Upper lobe of right lung (tissue), 1 donor: ENCODE data around the gene ZNF573. TPM values are rescaled to one million over a fixed set of nuclear protein-coding genes. Genes with fewer than 3 reads are reported as not detected.

ENCODE experiments used
- ATAC-seq: fragments of 200-7000 bp; cut with Tn5 transposase; one replicate; pipeline ENCODE4 v1.9.1; 2020; ENCODE audit warnings: mild to moderate bottlenecking, moderate library complexity
- DNase-seq: peaks from one replicate; pipeline ENCODE4 v3.0.0-alpha.2; 2020
- H3K27ac ChIP-seq: fragments of 200-600 bp; one replicate; pipeline ENCODE4 v1.8.0; 2022
- H3K27me3 ChIP-seq: fragments of 200-600 bp; one replicate; pipeline ENCODE4 v1.8.0; 2022; ENCODE audit warnings: mild to moderate bottlenecking
- H3K36me3 ChIP-seq: fragments of 200-600 bp; one replicate; pipeline ENCODE4 v1.8.0; 2022
- H3K4me1 ChIP-seq: fragments of 200-600 bp; one replicate; pipeline ENCODE4 v1.8.0; 2022
- H3K4me3 ChIP-seq: fragments of 200-600 bp; one replicate; pipeline ENCODE4 v1.8.0; 2022; ENCODE audit warnings: mild to moderate bottlenecking
- H3K9me3 ChIP-seq: fragments of 200-600 bp; one replicate; pipeline ENCODE4 v1.8.0; 2022
- intact Hi-C: fragments of 100-400 bp; cut with DNase I; formaldehyde crosslinking; loops from one replicate; pipeline ENCODE4 v1.11.0; 2022
- total RNA-seq: library from RNA; stranded (reverse); fragmentation: NEBNext Ultra II Directional; extraction: Animal tissue kit (Norgen Biotek cat#: 25700); gene quantifications from one replicate; pipeline ENCODE4 v1.2.1, GENCODE V29; 2021
- TF ChIP-seq, protein P1 (sequence below): fragments of 200-600 bp; IDR thresholded peaks from one replicate; pipeline ENCODE4 v1.8.0; 2022; ENCODE audit warnings: antibody characterized with exemption
- donor health status: DM: no; HTN: yes; CAD: no; lungs with severe emphysema.

The ZNF573 gene
- total RNA-seq, 1 donor from 2014 or later: 13.0 TPM

DNA sequence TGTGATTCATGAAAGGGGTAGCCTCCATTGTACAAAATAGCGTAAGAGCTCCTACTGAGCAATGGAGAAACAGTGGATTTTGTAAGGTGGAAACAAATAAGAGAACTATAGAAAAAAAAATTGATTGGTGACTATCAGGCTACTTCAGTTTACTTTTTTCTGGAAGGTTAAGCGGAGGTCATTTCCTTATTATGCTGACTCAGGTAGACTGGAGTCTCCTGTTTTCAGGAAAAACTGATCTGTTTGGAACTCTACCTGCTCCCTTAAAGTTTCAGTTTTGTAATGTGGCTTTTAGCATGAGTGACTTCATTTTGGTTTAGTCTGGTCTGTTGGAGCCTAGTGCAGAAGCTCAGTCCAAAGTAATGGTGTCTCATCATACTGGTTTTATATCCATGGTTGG, 63.2 kb downstream of the ZNF573 start:
- Histone ChIP-seq H3K4me1 (peaks cover 8% of the 10 kb centered on the region), H3K27ac (no peak overlapping the region), H3K9me3 (no peaks in the 10 kb centered on the region), H3K36me3 (no peaks in the 10 kb centered on the region), H3K4me3 (no peak overlapping the region), H3K27me3 (no peaks in the 10 kb centered on the region)
- DNase-seq: no peak
- no peak for ATAC-seq
- TF ChIP-seq, protein P1, sequence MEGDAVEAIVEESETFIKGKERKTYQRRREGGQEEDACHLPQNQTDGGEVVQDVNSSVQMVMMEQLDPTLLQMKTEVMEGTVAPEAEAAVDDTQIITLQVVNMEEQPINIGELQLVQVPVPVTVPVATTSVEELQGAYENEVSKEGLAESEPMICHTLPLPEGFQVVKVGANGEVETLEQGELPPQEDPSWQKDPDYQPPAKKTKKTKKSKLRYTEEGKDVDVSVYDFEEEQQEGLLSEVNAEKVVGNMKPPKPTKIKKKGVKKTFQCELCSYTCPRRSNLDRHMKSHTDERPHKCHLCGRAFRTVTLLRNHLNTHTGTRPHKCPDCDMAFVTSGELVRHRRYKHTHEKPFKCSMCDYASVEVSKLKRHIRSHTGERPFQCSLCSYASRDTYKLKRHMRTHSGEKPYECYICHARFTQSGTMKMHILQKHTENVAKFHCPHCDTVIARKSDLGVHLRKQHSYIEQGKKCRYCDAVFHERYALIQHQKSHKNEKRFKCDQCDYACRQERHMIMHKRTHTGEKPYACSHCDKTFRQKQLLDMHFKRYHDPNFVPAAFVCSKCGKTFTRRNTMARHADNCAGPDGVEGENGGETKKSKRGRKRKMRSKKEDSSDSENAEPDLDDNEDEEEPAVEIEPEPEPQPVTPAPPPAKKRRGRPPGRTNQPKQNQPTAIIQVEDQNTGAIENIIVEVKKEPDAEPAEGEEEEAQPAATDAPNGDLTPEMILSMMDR: no peak
- intact Hi-C loops: no loop called here

DNA sequence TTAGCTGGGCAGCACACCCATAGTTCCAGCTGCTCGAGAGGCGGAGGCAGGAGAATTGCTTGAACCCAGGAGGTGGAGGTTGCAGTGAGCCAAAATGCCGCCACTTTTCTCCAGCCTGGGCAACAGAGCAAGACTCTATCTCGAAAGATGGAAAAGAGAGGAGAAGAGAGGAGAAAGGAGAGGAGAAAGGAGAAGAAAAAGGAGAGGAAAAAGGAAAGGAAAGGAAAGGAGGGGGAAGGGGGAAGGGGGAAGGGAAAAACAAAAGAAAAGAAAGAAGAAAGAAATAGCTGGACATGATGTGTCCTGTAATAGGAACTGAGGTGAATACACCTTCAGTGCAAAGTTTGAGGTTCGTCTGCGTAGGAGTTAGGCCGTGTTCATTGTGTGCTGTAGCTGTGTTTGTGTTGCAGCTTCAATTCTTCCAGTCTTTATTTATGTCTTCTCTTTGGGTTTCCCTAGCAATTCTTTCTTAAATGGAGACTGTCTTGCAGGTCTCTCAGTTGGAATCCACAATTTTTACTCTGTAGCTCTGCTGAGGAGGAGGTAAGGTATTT, 73.3 kb downstream of the ZNF573 start:
- H3K27ac ChIP-seq: no peak overlapping the region
- H3K27me3 ChIP-seq: no peaks in the 10 kb centered on the region
- peaks cover 20% of the 10 kb centered on the region for H3K36me3 ChIP-seq
- no peak for DNase-seq
- H3K9me3 ChIP-seq: no peaks in the 10 kb centered on the region
- no peaks in the 10 kb centered on the region for H3K4me1 ChIP-seq
- no peak for ATAC-seq
- no peak overlapping the region for H3K4me3 ChIP-seq
- intact Hi-C loops: no loop called here
- TF ChIP-seq, protein P1: no peak

DNA sequence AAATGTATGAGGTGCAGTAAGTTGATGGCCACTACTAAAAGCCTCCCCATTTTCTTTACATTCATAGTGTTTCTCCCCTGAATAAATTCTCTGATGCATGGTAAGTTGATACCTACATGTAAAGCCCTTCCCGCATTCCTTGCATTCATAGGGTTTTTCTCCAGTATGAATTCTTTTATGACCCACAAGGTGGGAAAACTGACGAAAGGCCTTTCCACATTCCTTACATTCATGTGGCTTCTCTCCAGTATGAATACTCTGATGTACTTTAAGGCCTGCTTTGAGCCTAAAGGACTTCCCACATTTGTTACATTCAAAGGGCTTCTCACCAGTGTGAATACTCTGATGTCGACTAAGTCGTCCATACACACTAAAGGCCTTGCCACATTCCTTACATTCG, 80.3 kb downstream of the ZNF573 start:
- Histone ChIP-seq H3K4me3 (no peak overlapping the region), H3K27me3 (no peaks in the 10 kb centered on the region), H3K9me3 (peaks cover 11% of the 10 kb centered on the region), H3K4me1 (no peaks in the 10 kb centered on the region), H3K27ac (no peak overlapping the region), H3K36me3 (peaks cover 19% of the 10 kb centered on the region)
- TF ChIP-seq, protein P1: no peak
- ATAC-seq (no peak), DNase-seq (no peak)
- intact Hi-C loops: no loop called here

DNA sequence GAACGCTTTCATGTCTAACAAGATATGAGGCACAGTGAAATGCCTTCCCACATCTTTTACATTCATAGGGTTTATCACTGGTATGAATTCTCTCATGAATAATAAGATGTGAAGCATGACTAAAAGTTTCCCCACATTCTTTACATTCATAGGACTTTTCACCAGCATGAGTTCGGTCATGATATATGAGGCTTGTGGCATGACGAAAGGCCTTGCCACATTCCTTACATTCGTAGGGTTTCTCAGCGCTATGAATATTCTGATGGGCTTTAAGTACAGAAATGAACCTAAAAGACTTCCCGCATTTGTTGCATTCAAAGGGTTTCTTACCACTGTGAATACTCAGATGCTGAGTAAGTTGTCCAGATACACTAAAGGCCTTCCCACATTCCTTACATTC, 81.2 kb downstream of the ZNF573 start:
- Histone ChIP-seq H3K36me3 (peaks cover 18% of the 10 kb centered on the region), H3K27ac (no peak overlapping the region), H3K27me3 (no peaks in the 10 kb centered on the region), H3K4me1 (no peaks in the 10 kb centered on the region), H3K4me3 (no peak overlapping the region), H3K9me3 (peaks cover 11% of the 10 kb centered on the region)
- DNase-seq: no peak
- ATAC-seq: no peak
- intact Hi-C loops: no loop called here
- TF ChIP-seq, protein P1: no peak

DNA sequence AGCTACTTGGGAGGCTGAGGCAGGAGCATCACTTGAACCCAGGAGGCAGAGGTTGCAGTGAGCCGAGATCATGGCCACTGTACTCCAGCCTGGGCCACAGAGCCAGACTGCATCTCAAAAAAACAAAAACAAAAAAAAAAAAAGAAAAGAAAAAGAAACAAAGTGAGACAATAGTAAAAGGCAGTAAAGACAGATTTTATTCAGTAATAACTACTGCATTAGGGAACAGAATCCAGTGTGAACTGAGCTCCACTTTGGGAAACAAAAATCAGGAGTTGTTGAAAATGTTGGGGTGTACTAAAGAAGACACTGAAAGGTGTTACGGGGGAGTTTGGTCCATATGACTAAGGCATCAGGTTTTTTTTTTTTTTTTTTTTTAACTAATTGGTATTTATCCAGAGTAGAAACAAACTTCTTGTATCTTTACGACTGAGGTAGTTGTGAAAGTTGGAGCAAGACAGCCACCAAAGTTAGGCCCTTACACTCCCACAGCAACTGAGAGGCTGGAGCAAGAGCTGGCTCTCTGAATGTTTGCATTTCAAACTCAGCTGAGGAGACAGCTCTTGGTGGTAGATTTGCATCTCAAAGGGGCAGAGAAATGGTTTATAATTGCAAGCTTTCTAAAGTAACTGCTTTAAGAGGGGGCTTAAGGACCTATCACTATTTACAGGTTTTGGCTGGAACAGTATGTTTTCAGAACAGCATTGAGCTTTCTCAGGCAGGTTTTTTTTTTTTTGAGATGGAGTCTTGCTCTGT, 84.1 kb downstream of the ZNF573 start:
- Histone ChIP-seq H3K27me3 (no peaks in the 10 kb centered on the region), H3K27ac (no peak overlapping the region), H3K9me3 (peaks cover 11% of the 10 kb centered on the region), H3K4me3 (no peak overlapping the region), H3K4me1 (no peaks in the 10 kb centered on the region), H3K36me3 (peaks cover 18% of the 10 kb centered on the region)
- TF ChIP-seq, protein P1: no peak
- no peak for DNase-seq
- ATAC-seq: no peak
- intact Hi-C loops: no loop called here
